Measurements from ENCODE around the gene LRRC27.
"Not testable (repeated sequence)": the region's sequence is repeated elsewhere in the genome, so short reads cannot be mapped to it uniquely, and the experiment has no call there.

Gene LRRC27

DNA sequence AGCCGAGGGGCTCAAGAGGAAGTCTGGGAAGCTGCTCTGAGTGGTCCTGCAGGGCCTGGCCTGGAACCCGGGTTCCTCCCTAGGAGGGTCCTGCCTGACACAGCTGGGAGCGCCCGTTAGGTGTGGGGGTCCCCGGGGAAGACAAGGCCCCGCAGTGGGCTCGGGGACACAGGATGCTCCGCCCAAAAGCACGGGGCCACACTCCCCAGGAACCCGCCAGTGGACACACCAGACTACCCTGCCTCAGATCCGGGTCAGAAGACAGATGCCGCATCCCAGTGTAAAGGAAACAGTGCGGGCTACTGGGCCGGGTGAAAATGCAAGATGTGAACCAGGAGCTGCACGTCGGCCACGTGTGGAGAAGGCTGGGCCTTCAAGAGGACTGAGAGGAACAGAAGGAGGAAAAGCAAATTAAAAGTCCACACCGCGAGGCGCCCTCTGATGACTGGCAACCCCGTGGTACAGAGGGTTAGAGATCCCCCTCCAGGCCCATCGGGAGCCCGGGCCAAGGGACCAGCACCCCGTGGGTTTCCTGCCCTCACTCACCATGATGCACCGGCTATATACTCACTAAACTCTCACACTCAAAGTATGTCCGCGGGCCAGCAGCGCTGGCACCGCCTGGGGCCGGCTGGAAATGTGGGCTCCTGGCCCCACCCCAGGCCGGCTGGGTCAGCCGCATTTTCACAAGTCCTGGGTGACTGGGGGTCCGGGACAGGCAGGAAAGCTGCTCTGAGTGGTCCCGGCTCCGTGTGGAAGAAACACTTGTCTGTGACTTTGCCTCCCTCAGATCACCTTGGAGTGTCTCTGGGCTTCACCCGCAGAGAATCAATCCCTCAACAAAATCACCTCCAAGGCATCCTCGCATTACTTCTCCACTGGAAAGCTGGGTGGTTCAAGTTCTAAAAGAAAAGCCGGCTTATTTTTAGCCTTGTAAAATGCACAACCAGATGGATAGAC lies 30.3 kb upstream of the LRRC27 start:
- DNase-seq, result no peak

DNA sequence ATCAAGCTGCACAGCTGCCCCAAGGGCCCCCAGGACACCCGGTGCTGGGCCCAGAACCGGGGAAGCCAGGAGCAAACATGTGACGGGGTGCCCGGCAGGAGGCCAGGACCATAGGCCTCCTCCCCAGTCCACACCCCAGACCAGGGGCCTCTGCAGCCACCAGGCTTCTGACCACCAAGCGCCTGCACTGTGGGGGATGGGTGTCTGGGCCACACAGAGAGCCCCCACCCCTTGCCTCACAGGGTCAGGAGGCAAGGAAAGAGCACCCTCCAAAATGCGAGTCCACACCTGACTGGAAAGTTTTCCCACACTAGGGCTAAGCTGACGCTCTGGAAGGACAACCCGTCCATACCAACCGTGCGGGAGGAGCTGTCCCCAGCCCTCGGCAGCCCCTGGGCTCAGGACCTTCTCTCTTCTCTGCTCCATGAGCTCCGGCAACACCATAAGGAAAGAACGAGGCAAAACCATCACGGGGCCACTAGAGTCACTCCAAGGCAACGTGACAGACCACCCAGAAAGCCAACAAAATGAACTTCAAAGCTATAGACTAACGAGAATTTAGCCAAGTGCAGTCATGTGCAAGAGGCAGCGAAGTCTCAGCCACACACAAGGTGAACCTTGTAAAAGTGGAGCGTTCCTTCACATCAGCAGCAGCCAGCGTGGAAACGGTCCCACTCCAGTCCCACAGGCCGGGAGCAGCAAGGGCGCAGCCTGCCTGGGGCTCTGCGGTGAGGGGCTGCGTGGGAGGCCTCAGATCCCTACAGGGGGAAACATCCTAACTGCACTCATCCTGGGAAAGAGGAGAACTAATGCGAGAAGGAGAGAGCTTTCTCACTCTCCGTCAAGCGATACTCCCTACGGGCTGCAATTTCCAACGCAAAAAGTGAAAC lies 29.3 kb upstream of the LRRC27 start:
- no peak for DNase-seq

- DNase-seq, result no peak
Observed at GRCh38 chr10:132303361-132304115, 28.5 kb upstream of the LRRC27 start.

- no peak for DNase-seq
Observed at GRCh38 chr10:132304756-132305509, 27.1 kb upstream of the LRRC27 start.

- DNase-seq, result no peak
Observed at GRCh38 chr10:132305654-132306342, 26.2 kb upstream of the LRRC27 start.

DNA sequence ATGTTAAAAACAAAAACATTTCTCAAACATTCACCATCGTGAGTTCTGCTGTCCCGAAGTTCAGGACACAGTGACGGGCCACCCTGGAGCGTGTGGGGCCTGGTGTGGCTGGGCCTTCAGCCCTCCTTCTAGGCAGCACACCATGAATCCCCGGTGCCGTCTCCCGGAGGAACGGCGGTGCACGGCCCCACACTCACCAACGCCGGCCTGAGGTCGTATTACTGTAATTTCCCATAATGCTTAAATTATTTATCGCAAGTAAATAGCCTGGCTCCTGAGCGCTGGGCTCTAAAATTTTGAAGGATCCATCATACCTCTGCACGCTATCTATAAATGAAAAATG lies 25.7 kb upstream of the LRRC27 start:
- DNase-seq, result no peak

- peak; percentile 32 for DNase-seq
Observed at GRCh38 chr10:132306864-132307751, 24.9 kb upstream of the LRRC27 start.

GRCh38 chr10:132307823-132308586 lies 24.0 kb upstream of the LRRC27 start, which contains the start of gene STK32C:
Gene STK32C, minus strand, starts transcription at chr10:132307950. Its CDS starts 117 bp downstream, at chr10:132307833.
- DNase-seq, result peak; percentile 56

DNA sequence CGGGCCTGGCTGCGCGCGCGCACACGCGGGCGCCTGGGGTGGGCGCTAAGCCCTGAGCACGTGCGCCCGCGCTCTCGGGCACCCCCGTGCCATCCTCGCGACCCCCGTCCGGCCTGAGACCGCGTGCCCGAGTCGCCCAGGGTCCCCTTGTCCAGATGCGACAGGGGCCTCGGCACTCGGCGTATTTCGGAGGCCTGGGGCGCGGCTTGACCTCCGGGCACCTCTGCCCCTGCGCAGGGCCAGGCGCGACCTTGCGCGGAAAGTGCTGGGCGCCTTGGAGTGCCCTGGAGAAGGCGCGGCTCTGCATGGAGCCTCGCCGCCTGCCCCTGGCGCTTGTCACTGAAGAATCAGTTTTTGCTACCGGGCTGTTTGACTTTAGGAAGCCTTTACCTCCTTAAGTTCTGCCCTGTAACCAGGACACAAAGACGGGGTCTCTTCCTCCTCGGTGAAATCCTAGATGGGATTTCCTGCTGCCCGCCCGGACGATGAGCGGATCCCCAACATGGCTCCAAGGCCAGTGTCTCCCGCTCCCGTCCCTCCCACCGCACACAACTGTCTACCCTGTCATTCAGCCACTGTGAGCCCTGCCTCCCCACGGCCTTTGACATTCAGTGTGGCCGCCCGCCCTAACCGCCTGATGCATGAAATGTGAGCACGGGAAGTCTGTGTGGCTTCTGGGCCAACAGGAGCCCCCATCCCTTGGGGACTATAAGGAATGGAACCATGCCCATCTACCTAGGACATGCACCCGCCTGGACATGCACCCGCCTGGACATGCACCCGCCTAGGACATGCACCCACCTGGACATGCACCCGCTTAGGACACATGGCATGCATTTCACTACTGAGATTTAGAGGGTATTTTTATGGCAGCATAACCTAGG lies 23.2 kb upstream of the LRRC27 start:
- DNase-seq, result no peak

DNA sequence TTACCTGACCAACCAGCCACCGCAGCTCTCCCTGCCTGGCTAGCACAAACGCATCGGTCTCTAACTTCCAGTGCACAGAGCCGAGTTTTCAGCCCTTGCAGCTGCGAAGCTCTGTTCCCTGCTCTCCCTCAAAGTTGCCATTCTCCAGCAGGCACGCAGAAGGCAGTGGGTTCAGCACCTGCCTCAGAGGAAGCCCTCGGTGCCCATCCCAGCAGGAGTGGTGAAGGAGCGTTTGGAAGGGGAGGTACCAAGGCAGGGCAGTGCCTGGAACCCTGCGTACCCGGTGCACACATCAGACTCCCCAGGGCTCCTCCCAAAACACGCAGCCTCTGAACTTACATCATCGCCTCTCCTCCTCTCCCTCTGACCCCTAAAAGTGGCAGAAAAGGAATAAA lies 22.5 kb upstream of the LRRC27 start:
- DNase-seq, result no peak

DNA sequence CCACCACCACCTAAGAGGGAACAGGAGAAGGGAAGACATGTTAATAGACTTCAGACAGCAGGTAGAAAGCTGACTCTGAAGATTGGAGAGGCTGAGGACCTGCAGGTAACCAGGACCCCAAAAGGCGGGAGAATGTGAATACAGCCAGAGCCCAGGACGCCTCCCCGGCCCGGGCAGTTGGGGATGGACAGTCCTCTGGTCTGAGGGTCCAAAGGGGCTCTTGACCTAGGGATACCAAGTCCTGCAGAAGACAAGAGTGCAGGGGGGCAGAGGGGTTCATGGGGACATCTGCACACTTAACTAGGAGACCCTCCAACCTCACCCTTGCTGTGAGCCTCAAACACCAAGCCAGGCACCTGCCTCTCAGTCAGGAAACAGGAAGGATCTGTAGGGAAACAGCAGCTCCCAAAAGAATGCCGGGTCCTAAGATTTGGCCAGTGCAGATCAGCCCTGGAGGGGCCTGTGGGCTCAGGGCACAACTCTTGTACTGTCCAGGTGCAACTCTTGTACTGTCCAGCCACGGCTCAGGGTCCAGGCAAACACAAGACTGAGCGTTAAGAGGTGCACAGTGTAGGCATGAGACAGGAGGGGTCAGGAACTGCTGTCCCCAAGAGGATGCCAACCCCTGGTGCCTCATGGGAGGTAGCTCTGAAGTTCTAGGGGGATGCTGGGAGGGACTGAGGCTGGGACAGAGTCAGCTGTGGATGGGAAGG lies 22.0 kb upstream of the LRRC27 start:
- no peak for DNase-seq

DNA sequence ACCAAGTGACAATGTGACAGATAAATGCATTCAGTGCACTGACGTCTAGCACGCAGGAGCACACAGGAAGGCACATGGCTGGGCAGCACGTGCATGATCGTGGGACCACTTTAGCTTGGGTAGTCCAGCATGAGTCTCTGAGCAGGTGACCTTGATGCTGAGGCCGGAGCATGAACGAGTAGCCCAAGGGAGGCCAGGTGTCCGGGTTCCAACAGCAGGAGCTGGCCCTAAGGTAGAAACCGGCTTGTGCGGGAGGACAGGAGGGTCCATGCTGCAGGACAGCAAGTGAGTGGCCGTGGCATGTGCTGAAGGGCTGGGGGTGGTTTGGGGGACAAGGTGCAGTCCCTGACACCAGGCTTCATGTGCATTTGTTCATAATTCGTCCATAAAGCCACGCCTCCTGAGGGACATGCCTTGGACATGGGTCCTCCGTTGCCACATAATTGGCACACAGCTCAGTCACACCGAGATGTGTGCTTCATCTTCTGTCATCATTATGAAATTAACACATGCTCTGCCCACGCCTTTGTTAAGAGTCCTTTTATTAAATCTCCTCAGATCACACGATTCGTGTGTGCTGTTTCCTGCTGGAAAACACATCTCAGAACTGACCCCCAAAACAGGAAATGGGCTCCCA lies 21.2 kb upstream of the LRRC27 start:
- DNase-seq, result no peak

DNA sequence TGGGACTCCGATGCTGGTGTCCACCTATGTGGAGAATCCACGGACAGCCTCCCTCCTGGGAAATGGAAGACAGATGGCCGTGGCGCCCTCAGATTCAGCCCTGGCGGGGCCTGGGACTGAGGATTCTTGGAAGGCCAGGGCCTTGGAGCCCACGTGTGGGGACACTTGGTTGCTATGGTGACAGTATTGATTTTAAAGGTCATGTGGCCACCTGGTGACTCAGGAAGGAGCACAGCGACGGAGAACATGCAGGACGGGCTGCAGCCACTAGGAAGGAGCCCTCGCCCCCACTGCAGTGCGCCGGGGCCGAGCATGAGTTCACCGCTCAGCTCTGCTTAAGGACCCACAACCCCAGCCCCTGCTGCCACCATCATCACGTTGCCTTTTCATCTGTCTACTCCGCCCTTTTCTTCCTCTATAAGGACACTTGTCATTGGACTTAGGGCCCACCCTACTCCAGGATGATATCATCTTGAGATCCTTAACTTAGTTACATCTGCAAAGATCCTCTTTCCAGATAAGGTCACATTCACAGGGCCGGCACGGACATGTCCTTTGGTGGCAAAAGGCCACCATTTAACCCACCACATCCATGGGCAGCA lies 20.6 kb upstream of the LRRC27 start:
- DNase-seq, result no peak

DNA sequence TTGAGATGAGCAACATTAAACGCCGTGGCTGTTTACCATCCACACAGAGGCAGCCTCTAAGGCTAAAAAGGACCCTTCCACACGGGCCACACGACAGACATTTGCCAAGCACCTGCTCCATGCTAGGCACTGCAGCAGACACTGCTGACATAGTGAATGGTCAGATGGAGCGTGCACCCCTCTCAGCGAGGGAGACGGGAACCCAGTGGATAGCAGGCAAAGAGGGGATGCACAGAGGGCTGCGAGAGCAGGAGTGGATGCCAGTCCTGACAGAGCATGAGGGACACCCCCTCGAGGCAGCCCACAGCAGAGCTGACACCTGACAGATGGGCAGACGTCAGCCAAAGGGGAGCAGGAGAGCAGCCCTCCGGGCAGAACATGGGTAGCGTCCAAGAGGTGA lies 18.7 kb upstream of the LRRC27 start:
- DNase-seq, result no peak

DNA sequence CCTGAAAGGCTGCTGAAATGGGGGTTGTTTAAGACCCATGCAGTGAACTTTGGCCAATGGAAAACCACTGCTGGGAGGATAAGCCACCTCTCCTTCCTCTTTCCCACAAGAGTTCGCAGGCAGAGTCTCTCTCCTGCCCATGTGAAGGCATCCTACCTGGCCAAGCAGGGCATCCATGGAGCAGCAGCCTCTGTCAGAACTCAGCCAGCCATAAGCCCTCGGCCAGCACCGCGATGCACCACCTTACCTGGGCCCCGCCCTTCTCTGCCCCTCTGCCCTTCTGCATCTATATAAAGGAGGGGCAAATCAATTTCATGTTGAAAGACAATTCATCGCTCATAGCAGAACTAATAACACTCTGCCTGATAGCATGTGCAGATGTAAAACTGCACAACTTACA lies 18.1 kb upstream of the LRRC27 start:
- DNase-seq, result no peak

DNA sequence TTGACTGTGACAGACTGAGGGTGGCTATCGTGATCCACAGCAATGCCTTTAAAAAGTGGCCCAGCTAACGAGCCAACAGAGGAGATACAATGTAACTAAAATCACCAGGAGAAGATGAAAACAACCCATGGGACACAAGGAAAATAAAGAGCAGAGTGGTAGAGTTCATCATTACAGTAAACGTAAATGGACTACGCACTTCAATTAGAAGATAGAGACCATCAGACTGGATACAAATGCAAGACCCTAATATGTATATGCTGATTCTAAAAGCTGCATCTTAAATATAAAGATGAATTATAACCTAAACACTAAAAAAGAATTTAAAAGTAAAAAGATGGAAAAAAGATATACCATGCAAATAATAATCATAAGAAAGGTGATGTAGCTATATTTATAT lies 17.7 kb upstream of the LRRC27 start:
- DNase-seq, result no peak

- DNase-seq, result not testable (repeated sequence)
Observed at GRCh38 chr10:132314881-132315280, 17.1 kb upstream of the LRRC27 start.
